ENCODE results near the gene SDR39U1. TPM values are rescaled to one million over a fixed set of nuclear protein-coding genes. Genes with fewer than 3 reads are reported as not detected.

The SDR39U1 gene
- total RNA-seq = 24.7 TPM

GRCh38 chr14:24442240-24443052, at the start of gene SDR39U1:
Gene SDR39U1 (minus strand): TSS chr14:24442776. CDS start chr14:24442769, 7 bp downstream.

GRCh38 chr14:24429395-24430142, 13.0 kb downstream of the SDR39U1 start, which contains the start of the genes CBLN3 and KHNYN:
Gene CBLN3 (minus strand): TSS chr14:24429668. CDS start chr14:24429054, 614 bp downstream.
Gene KHNYN (plus strand): TSS chr14:24429954. CDS start chr14:24430731, 777 bp downstream.

GRCh38 chr14:24398653-24399446, 43.7 kb downstream of the SDR39U1 start, which contains the start of gene NYNRIN:
Gene NYNRIN (plus strand): TSS chr14:24399003. CDS start chr14:24399247, 244 bp downstream.

Other genes starting within 250 kb of the SDR39U1 start
- 20.7 TPM for gene TM9SF1, start 247.3 kb downstream of the SDR39U1 start, total RNA-seq
- gene TSSK4, start 237.1 kb downstream of the SDR39U1 start, total RNA-seq = not detected
- 35.1 TPM for gene CHMP4A, start 229.3 kb downstream of the SDR39U1 start, total RNA-seq
- 25.0 TPM for gene MDP1, start 226.7 kb downstream of the SDR39U1 start, total RNA-seq
- 62.3 TPM for gene NEDD8, start 210.4 kb downstream of the SDR39U1 start, total RNA-seq
- gene GMPR2, start 209.8 kb downstream of the SDR39U1 start, total RNA-seq = 34.7 TPM
- gene TINF2, start 200.2 kb downstream of the SDR39U1 start, total RNA-seq = 51.3 TPM
- gene TGM1, start 179.6 kb downstream of the SDR39U1 start, total RNA-seq = 4.4 TPM
- gene RABGGTA, start 171.2 kb downstream of the SDR39U1 start, total RNA-seq = 30.7 TPM
- 13.8 TPM for gene DHRS1, start 143.0 kb downstream of the SDR39U1 start, total RNA-seq
- 25.4 TPM for gene NOP9, start 142.9 kb downstream of the SDR39U1 start, total RNA-seq
- gene CIDEB, start 134.8 kb downstream of the SDR39U1 start, total RNA-seq = 5.6 TPM
- 2.2 TPM for gene LTB4R2, start 132.6 kb downstream of the SDR39U1 start, total RNA-seq
- gene LTB4R, start 131.3 kb downstream of the SDR39U1 start, total RNA-seq = 1.6 TPM
- 3.1 TPM for gene ADCY4, start 107.7 kb downstream of the SDR39U1 start, total RNA-seq
- not detected for gene RIPK3, start 102.8 kb downstream of the SDR39U1 start, total RNA-seq
- 4.4 TPM for gene NFATC4, start 74.6 kb downstream of the SDR39U1 start, total RNA-seq
- 34.7 TPM for gene NYNRIN, start 43.8 kb downstream of the SDR39U1 start, total RNA-seq
- not detected for gene CBLN3, start 13.1 kb downstream of the SDR39U1 start, total RNA-seq
- gene KHNYN, start 12.8 kb downstream of the SDR39U1 start, total RNA-seq = 22.5 TPM
- not detected for gene CMA1, start 65.5 kb upstream of the SDR39U1 start, total RNA-seq
- not detected for gene CTSG, start 133.5 kb upstream of the SDR39U1 start, total RNA-seq
- gene GZMH, start 166.9 kb upstream of the SDR39U1 start, total RNA-seq = not detected
- gene GZMB, start 191.4 kb upstream of the SDR39U1 start, total RNA-seq = not detected